KOPT-K1 (cell line): ENCODE measurements around the gene MGAT5B.
"Not testable (repeated sequence)": the region's sequence is repeated elsewhere in the genome, so short reads cannot be mapped to it uniquely, and the experiment has no call there.

Experiments
- H3K27ac ChIP-seq: fragments of 200-600 bp; sonication (generic); 2 replicates; pipeline ENCODE4 v1.5.1; 2016; ENCODE audit warnings: antibody characterized with exemption, mild to moderate bottlenecking, low read depth, low read length; ENCODE audit not compliant: poor library complexity, severe bottlenecking
- H3K36me3 ChIP-seq: fragments of 200-600 bp; sonication (generic); 2 replicates; pipeline ENCODE4 v1.5.1; 2017; ENCODE audit warnings: antibody characterized with exemption, mild to moderate bottlenecking, low read length, moderate library complexity; ENCODE audit not compliant: insufficient read depth
- H3K9me3 ChIP-seq: fragments of 200-600 bp; sonication (generic); 2 replicates; pipeline ENCODE4 v1.5.1; 2017; ENCODE audit warnings: antibody characterized with exemption, low read length, mild to moderate bottlenecking; ENCODE audit not compliant: insufficient read depth, poor library complexity, severe bottlenecking

Gene MGAT5B

GRCh38 chr17:76843068-76843467, 25.1 kb upstream of the MGAT5B start:
- H3K36me3 ChIP-seq, H3K9me3 ChIP-seq, H3K27ac ChIP-seq: not testable (repeated sequence)

GRCh38 chr17:76843703-76844484, 24.3 kb upstream of the MGAT5B start:
- no peaks in the 10 kb centered on the region for H3K9me3 ChIP-seq
- H3K27ac ChIP-seq = no peak overlapping the region
- no peaks in the 10 kb centered on the region for H3K36me3 ChIP-seq

GRCh38 chr17:76844485-76844829, 23.7 kb upstream of the MGAT5B start:
- Histone ChIP-seq H3K9me3 (no peaks in the 10 kb centered on the region), H3K36me3 (no peaks in the 10 kb centered on the region), H3K27ac (no peak overlapping the region)

GRCh38 chr17:76844846-76845245, 23.4 kb upstream of the MGAT5B start:
- Histone ChIP-seq H3K36me3 (no peaks in the 10 kb centered on the region), H3K9me3 (no peaks in the 10 kb centered on the region), H3K27ac (no peak overlapping the region)

GRCh38 chr17:76845541-76846017, 22.6 kb upstream of the MGAT5B start:
- Histone ChIP-seq H3K36me3 (no peaks in the 10 kb centered on the region), H3K9me3 (no peaks in the 10 kb centered on the region), H3K27ac (no peak overlapping the region)

GRCh38 chr17:76847031-76847430, 21.2 kb upstream of the MGAT5B start:
- H3K9me3 ChIP-seq = no peaks in the 10 kb centered on the region
- H3K27ac ChIP-seq = no peak overlapping the region

GRCh38 chr17:76848670-76849069, 19.5 kb upstream of the MGAT5B start:
- H3K9me3 ChIP-seq = no peaks in the 10 kb centered on the region

More at GRCh38 chr17:76847031-76847430, 21.2 kb upstream of the MGAT5B start:
- H3K36me3 ChIP-seq = no peaks in the 10 kb centered on the region

GRCh38 chr17:76849160-76849559, 19.0 kb upstream of the MGAT5B start:
- not testable (repeated sequence) for H3K9me3 ChIP-seq, H3K36me3 ChIP-seq, H3K27ac ChIP-seq

More at GRCh38 chr17:76848670-76849069, 19.5 kb upstream of the MGAT5B start:
- H3K27ac ChIP-seq = no peak overlapping the region
- no peaks in the 10 kb centered on the region for H3K36me3 ChIP-seq

- Histone ChIP-seq H3K27ac (no peak overlapping the region), H3K9me3 (no peaks in the 10 kb centered on the region), H3K36me3 (no peaks in the 10 kb centered on the region)
Observed at GRCh38 chr17:76852843-76853242, 15.4 kb upstream of the MGAT5B start.

GRCh38 chr17:76855105-76855504, 13.1 kb upstream of the MGAT5B start:
- no peaks in the 10 kb centered on the region for H3K9me3 ChIP-seq
- no peak overlapping the region for H3K27ac ChIP-seq
- H3K36me3 ChIP-seq = no peaks in the 10 kb centered on the region

- H3K9me3 ChIP-seq = no peaks in the 10 kb centered on the region
- H3K36me3 ChIP-seq = no peaks in the 10 kb centered on the region
- H3K27ac ChIP-seq = no peak overlapping the region
Observed at GRCh38 chr17:76862079-76862478, 6.1 kb upstream of the MGAT5B start.

- Histone ChIP-seq H3K27ac (no peak overlapping the region), H3K9me3 (no peaks in the 10 kb centered on the region), H3K36me3 (no peaks in the 10 kb centered on the region)
Observed at GRCh38 chr17:76862494-76862893, 5.7 kb upstream of the MGAT5B start.

GRCh38 chr17:76864024-76864423, 4.2 kb upstream of the MGAT5B start:
- no peaks in the 10 kb centered on the region for H3K36me3 ChIP-seq
- H3K9me3 ChIP-seq = no peaks in the 10 kb centered on the region
- H3K27ac ChIP-seq = no peak overlapping the region

GRCh38 chr17:76865174-76865573, 3.0 kb upstream of the MGAT5B start:
- Histone ChIP-seq H3K27ac (no peak overlapping the region), H3K36me3 (no peaks in the 10 kb centered on the region), H3K9me3 (no peaks in the 10 kb centered on the region)

GRCh38 chr17:76866203-76866602, 2.0 kb upstream of the MGAT5B start:
- H3K27ac ChIP-seq = no peak overlapping the region
- no peaks in the 10 kb centered on the region for H3K36me3 ChIP-seq
- H3K9me3 ChIP-seq = no peaks in the 10 kb centered on the region
